HCT116 (cell line): Measurements from ENCODE around the gene GRM6. TPM values are rescaled to one million over a fixed set of nuclear protein-coding genes. Genes with fewer than 3 reads are reported as not detected.

Experiments
- ATAC-seq: fragments of 200-7000 bp; cut with Tn5 transposase; 2 replicates; pipeline ENCODE4 v1.9.1; 2020; ENCODE audit warnings: mild to moderate bottlenecking, moderate library complexity
- BruUV-seq: library from RNA; stranded (reverse); fragments of 400-500 nt; replicated peaks from 2 replicates; lab custom pipeline; 2021; lab: Mats Ljungman, UMichigan
- CTCF ChIA-PET: fragments of 300-600 bp; sonication (Branson Sonifier 250); formaldehyde crosslinking; loops from one replicate; lab custom pipeline; 2021; ENCODE audit warnings: antibody characterized with exemption; lab: Charles Lee
- POLR2A ChIA-PET: fragments of 300-600, 350-600 bp; sonication (Branson Sonifier 250); formaldehyde crosslinking; loops from one replicate; lab custom pipeline; 2021; ENCODE audit warnings: antibody characterized with exemption; lab: Charles Lee
- RAD21 ChIA-PET, 2 experiments: fragments of 300-600 bp; sonication (Branson Sonifier 250); formaldehyde crosslinking; loops; one replicate each; lab custom pipeline; 2023; ENCODE audit warnings: low total read pairs in 2 of 2; ENCODE audit not compliant: uncharacterized antibody in 2 of 2, unreplicated experiment in 2 of 2, low non-redundant PET in 1 of 2; lab: Charles Lee
- DNase-seq: peaks from one replicate; pipeline ENCODE4 v3.0.0-alpha.2; 2010; ENCODE audit warnings: low read depth, low spot score
- H2AFZ ChIP-seq: fragments of 200-600 bp; shearing (Covaris generic), sonication (generic); 2 replicates; pipeline ENCODE4 v1.6.1; 2017; ENCODE audit warnings: low read depth, mixed run types, mixed read lengths, antibody characterized with exemption, low read length; ENCODE audit not compliant: poor library complexity, severe bottlenecking
- H3K27ac ChIP-seq: 2 replicates; pipeline ENCODE4 v1.5.1; 2012; ENCODE audit warnings: low read depth, low read length
- H3K27me3 ChIP-seq: fragments of 200-600 bp; sonication (generic); 2 replicates; pipeline ENCODE4 v1.6.1; 2016; ENCODE audit warnings: mixed run types, low read length, mixed read lengths; ENCODE audit not compliant: insufficient read depth
- H3K36me3 ChIP-seq, 2 experiments: fragments of 200-500 bp in 1 of 2; fragments of 200-600 bp in 1 of 2; sonication (Bioruptor generic) in 1 of 2; sonication (generic) in 1 of 2; 2 replicates each; pipeline versions ENCODE4 v1.5.1 to v1.6.1; 2014 to 2016; ENCODE audit warnings: low read length in 2 of 2, inconsistent platforms in 1 of 2, mixed read lengths in 1 of 2, mixed run types in 1 of 2; ENCODE audit not compliant: insufficient read depth in 2 of 2, control insufficient read depth in 1 of 2
- H3K4me1 ChIP-seq, 2 experiments: fragments of 200-600 bp in 1 of 2; sonication (generic) in 1 of 2; 2 replicates each; pipeline versions ENCODE4 v1.5.1 to v1.6.1; 2012 to 2017; ENCODE audit warnings: low read length in 2 of 2, inconsistent platforms in 1 of 2, mild to moderate bottlenecking in 1 of 2, mixed read lengths in 1 of 2, mixed run types in 1 of 2, moderate library complexity in 1 of 2; ENCODE audit not compliant: insufficient read depth in 2 of 2, control insufficient read depth in 1 of 2
- H3K4me2 ChIP-seq: fragments of 200-600 bp; sonication (generic); 2 replicates; pipeline ENCODE4 v1.6.1; 2017; ENCODE audit warnings: mixed run types, low read length, mixed read lengths
- H3K4me3 ChIP-seq, 2 experiments: fragments of 200-600 bp in 1 of 2; sonication (generic) in 1 of 2; replicated peaks in 1 of 2; 2 replicates each; pipeline ENCODE4 v1.5.1; 2011 to 2016; ENCODE audit warnings: low read length in 2 of 2, control low read depth in 1 of 2, low read depth in 1 of 2, mild to moderate bottlenecking in 1 of 2, mixed read lengths in 1 of 2, mixed run types in 1 of 2
- H3K79me2 ChIP-seq: fragments of 200-600 bp; sonication (generic); 2 replicates; pipeline ENCODE4 v1.6.1; 2017; ENCODE audit warnings: mild to moderate bottlenecking, mixed run types, low read length, moderate library complexity, mixed read lengths; ENCODE audit not compliant: insufficient read depth
- H3K9ac ChIP-seq: fragments of 200-600 bp; sonication (generic); 2 replicates; pipeline ENCODE4 v1.6.1; 2016; ENCODE audit warnings: low read length, mixed read lengths
- H3K9me2 ChIP-seq: fragments of 200-600 bp; sonication (generic), shearing (Covaris generic); 2 replicates; pipeline ENCODE4 v1.6.1; 2017; ENCODE audit warnings: mixed run types, mild to moderate bottlenecking, moderate library complexity; ENCODE audit not compliant: insufficient read depth
- H3K9me3 ChIP-seq, 2 experiments: fragments of 200-500 bp in 1 of 2; fragments of 200-600 bp in 1 of 2; sonication (Bioruptor generic) in 1 of 2; sonication (generic) in 1 of 2; 2 replicates each; pipeline ENCODE4 v1.6.1; 2014 to 2017; ENCODE audit warnings: low read length in 2 of 2, mixed read lengths in 2 of 2, inconsistent platforms in 1 of 2, low read depth in 1 of 2, mild to moderate bottlenecking in 1 of 2, mixed run types in 1 of 2, moderate library complexity in 1 of 2; ENCODE audit not compliant: control insufficient read depth in 1 of 2, insufficient read depth in 1 of 2
- H4K20me1 ChIP-seq: fragments of 200-600 bp; sonication (generic), shearing (Covaris generic); 2 replicates; pipeline ENCODE4 v1.6.1; 2017; ENCODE audit warnings: mixed run types, mild to moderate bottlenecking, moderate library complexity; ENCODE audit not compliant: insufficient read depth
- CEBPB ChIP-seq: IDR thresholded peaks from 2 replicates; pipeline ENCODE4 v1.6.1; 2012; ENCODE audit warnings: low read depth
- EGR1 ChIP-seq: IDR thresholded peaks from 2 replicates; pipeline ENCODE4 v1.6.1; 2012; ENCODE audit warnings: low read depth
- ELF1 ChIP-seq: IDR thresholded peaks from 2 replicates; pipeline ENCODE4 v1.6.1; 2012; ENCODE audit warnings: low read depth, borderline replicate concordance
- EZH2 ChIP-seq: fragments of 200-600 bp; sonication (generic); IDR thresholded peaks from 2 replicates; pipeline ENCODE4 v1.6.1; 2017; ENCODE audit warnings: antibody characterized with exemption, mixed run types
- RAD21 ChIP-seq: IDR thresholded peaks from 2 replicates; pipeline ENCODE4 v1.6.1; 2012; ENCODE audit warnings: low read depth, mild to moderate bottlenecking
- YY1 ChIP-seq: IDR thresholded peaks from 2 replicates; pipeline ENCODE4 v1.6.1; 2011; ENCODE audit warnings: low read length, low read depth, moderate library complexity, mild to moderate bottlenecking; ENCODE audit not compliant: insufficient replicate concordance; ENCODE audit errors: extremely low read depth
- intact Hi-C: fragments of 100-400 bp; cut with micrococcal nuclease; formaldehyde crosslinking; loops from 2 replicates; pipeline ENCODE4 v1.10.0; 2022
- total RNA-seq: library from RNA; stranded (reverse); gene quantifications from one replicate; pipeline ENCODE4 v1.2.1, GENCODE V29; 2021; ENCODE audit not compliant: unreplicated experiment
- TF ChIP-seq, protein P1 (sequence below), 3 experiments: fragments of 200-600 bp in 1 of 3; sonication (generic) in 1 of 3; IDR thresholded peaks in 2 of 3; conservative IDR thresholded peaks in 1 of 3; 2 replicates each; pipeline ENCODE4 v1.5.1; 2012 to 2017; ENCODE audit warnings: low read depth in 2 of 3, low read length in 2 of 3, antibody characterized with exemption in 1 of 3, borderline replicate concordance in 1 of 3, control low read depth in 1 of 3, mild to moderate bottlenecking in 1 of 3, mixed read lengths in 1 of 3, mixed run types in 1 of 3, moderate library complexity in 1 of 3; ENCODE audit not compliant: insufficient read depth in 1 of 3

The GRM6 gene
- total RNA-seq, 1 experiment from 2014 or later, result not detected

GRCh38 chr5:178984145-178985072 lies 10.7 kb downstream of the GRM6 start:
- ChIA-PET CTCF (no interaction called here), RAD21 (no interaction called here), POLR2A (no interaction called here)
- no peak overlapping the region for H3K4me3 ChIP-seq
- no peak for TF ChIP-seq EGR1
- TF ChIP-seq CEBPB, result no peak
- TF ChIP-seq RAD21, result no peak
- TF ChIP-seq YY1, result no peak
- no peak for TF ChIP-seq ELF1
- TF ChIP-seq, protein P1, sequence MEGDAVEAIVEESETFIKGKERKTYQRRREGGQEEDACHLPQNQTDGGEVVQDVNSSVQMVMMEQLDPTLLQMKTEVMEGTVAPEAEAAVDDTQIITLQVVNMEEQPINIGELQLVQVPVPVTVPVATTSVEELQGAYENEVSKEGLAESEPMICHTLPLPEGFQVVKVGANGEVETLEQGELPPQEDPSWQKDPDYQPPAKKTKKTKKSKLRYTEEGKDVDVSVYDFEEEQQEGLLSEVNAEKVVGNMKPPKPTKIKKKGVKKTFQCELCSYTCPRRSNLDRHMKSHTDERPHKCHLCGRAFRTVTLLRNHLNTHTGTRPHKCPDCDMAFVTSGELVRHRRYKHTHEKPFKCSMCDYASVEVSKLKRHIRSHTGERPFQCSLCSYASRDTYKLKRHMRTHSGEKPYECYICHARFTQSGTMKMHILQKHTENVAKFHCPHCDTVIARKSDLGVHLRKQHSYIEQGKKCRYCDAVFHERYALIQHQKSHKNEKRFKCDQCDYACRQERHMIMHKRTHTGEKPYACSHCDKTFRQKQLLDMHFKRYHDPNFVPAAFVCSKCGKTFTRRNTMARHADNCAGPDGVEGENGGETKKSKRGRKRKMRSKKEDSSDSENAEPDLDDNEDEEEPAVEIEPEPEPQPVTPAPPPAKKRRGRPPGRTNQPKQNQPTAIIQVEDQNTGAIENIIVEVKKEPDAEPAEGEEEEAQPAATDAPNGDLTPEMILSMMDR (IDR thresholded peaks at IDR 0.05 in 2 of 3, conservative IDR thresholded peaks at IDR 0.05 in 1 of 3; ENCODE audit: borderline replicate concordance in 1 of 3, insufficient read depth in 1 of 3, low read depth in 2 of 3, low read length in 2 of 3), result no peak
- no peak for TF ChIP-seq EZH2
- H3K79me2 ChIP-seq, result no peaks in the 10 kb centered on the region
- H3K9ac ChIP-seq, result no peak overlapping the region
- peaks cover 4 to 11% of the 10 kb centered on the region in 2 experiments; a peak in 2 of 4 replicates for H3K9me3 ChIP-seq
- intact Hi-C loops, result no loop called here
- no peak overlapping the region for H3K27ac ChIP-seq
- H3K9me2 ChIP-seq, result no peaks in the 10 kb centered on the region
- H4K20me1 ChIP-seq, result no peaks in the 10 kb centered on the region
- ATAC-seq (no peak), DNase-seq (no peak)
- no peaks in the 10 kb centered on the region for H3K27me3 ChIP-seq
- H3K4me1 ChIP-seq, result no peaks in the 10 kb centered on the region
- H3K36me3 ChIP-seq, result no peaks in the 10 kb centered on the region
- no peak overlapping the region for H3K4me2 ChIP-seq
- no peak overlapping the region for H2AFZ ChIP-seq
- BruUV-seq, result no TSS peak
